ENCODE results near the gene SLC44A2.

Gene SLC44A2

DNA sequence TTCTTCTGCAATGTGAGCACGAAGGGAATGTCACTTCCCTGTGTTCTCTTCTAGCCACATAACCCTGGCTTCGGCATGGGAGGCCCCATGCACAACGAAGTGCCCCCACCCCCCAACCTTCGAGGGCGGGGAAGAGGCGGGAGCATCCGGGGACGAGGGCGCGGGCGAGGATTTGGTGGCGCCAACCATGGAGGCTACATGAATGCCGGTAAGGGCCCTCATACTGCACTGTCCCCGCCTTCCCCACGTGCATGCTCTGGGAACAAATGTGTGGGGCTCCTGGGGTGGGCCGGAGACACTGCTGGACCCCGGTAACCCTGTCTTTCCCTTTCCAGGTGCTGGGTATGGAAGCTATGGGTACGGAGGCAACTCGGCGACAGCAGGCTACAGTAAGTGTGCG is 58.2 kb downstream of the SLC44A2 start:
- DNase-seq (ENCODE audit: low spot score), result no peak
- TF ChIP-seq, protein P1, sequence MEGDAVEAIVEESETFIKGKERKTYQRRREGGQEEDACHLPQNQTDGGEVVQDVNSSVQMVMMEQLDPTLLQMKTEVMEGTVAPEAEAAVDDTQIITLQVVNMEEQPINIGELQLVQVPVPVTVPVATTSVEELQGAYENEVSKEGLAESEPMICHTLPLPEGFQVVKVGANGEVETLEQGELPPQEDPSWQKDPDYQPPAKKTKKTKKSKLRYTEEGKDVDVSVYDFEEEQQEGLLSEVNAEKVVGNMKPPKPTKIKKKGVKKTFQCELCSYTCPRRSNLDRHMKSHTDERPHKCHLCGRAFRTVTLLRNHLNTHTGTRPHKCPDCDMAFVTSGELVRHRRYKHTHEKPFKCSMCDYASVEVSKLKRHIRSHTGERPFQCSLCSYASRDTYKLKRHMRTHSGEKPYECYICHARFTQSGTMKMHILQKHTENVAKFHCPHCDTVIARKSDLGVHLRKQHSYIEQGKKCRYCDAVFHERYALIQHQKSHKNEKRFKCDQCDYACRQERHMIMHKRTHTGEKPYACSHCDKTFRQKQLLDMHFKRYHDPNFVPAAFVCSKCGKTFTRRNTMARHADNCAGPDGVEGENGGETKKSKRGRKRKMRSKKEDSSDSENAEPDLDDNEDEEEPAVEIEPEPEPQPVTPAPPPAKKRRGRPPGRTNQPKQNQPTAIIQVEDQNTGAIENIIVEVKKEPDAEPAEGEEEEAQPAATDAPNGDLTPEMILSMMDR (IDR thresholded peaks at IDR 0.05; ENCODE audit: extremely low read depth, insufficient read depth, missing control alignments), result no peak
- in situ Hi-C loops (cut with MboI; ENCODE audit: low pct_unique_long_range_greater_than_20kb, low sequenced_read_pairs, unreplicated experiment), result no loop called here

DNA sequence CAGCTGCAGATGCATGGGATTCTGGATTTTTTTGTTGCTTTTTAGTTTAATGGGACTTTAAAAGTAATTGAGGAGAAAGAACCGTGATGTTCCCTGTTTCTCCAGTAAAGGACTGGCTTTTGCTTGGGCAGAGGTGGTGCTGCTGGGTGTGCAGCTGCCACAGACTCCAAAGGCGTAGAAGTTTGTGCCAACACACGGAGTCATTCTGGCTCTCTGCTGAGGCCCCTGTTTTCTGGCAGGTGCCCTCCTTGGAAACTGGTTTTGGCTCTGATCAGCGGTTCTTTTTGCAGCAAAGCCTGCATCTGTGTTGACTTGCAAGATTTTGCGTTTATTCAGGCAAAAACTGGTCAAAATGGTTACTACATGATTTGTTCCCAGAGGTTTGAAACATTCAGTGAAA is 59.9 kb downstream of the SLC44A2 start:
- in situ Hi-C loops (cut with MboI; ENCODE audit: low pct_unique_long_range_greater_than_20kb, low sequenced_read_pairs, unreplicated experiment), result no loop called here
- TF ChIP-seq, protein P1 (IDR thresholded peaks at IDR 0.05; ENCODE audit: extremely low read depth, insufficient read depth, missing control alignments), result no peak
- DNase-seq (ENCODE audit: low spot score), result no peak

DNA sequence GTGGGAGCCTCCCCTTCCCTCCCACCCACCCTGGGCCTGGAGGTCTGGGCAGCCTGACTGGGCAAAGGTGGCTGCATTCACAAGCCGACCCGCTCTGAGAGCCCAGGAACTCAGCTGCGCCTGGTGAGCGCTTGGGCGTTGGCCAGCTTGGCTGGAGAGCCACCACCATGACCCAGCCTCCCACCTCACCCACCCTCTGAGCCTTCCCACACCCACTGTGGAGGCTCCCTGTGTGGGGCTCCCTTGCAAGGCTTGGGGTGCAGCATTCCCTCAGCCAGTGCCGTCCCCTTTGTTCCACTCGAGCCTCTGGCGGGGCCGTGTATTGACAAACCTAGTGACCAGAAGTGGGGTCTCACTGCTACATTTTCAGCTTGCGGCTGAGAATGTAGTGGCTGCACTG is 60.8 kb downstream of the SLC44A2 start:
- in situ Hi-C loops (cut with MboI; ENCODE audit: low pct_unique_long_range_greater_than_20kb, low sequenced_read_pairs, unreplicated experiment), result no loop called here
- no peak for DNase-seq (ENCODE audit: low spot score)
- TF ChIP-seq, protein P1 (IDR thresholded peaks at IDR 0.05; ENCODE audit: extremely low read depth, insufficient read depth, missing control alignments), result no peak

DNA sequence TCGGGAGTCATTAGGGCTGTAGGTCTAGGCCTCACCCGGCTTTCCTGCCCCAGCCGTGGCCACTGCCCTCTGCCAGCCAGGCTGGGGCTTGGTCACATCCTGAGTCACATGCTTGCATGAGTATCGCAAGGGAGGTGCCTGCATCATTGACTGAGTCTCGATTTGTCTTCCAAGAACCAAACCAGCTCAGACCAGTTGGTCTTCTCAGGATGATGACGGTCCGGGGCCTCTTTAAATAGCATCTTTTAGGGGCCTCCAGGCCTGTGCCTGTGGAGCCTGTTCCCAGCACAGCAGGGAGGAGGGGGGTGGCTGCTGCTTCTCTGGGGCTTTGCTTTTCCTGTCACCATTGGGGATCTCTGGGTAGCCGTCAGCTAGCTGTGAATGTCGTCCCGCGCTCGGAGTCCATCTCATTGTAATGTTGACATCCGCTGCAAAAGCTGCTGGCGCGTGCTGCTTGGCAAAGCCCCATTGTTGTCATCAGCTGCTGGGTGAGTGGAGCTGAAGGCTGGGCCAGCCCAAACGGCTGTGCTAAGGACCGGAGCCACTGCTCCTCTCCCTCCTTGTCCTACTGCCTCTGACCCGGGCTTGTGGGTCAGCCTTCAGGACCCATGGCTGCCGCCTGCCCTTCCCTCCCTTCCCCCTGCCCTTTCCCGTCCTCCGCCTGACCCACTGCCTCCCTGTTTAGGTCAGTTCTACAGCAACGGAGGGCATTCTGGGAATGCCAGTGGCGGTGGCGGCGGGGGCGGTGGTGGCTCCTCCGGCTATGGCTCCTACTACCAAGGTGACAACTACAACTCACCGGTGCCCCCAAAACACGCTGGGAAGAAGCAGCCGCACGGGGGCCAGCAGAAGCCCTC is 61.5 kb downstream of the SLC44A2 start:
- in situ Hi-C loops (cut with MboI; ENCODE audit: low pct_unique_long_range_greater_than_20kb, low sequenced_read_pairs, unreplicated experiment), result no loop called here
- DNase-seq (ENCODE audit: low spot score), result no peak
- TF ChIP-seq, protein P1 (IDR thresholded peaks at IDR 0.05; ENCODE audit: extremely low read depth, insufficient read depth, missing control alignments), result no peak

DNA sequence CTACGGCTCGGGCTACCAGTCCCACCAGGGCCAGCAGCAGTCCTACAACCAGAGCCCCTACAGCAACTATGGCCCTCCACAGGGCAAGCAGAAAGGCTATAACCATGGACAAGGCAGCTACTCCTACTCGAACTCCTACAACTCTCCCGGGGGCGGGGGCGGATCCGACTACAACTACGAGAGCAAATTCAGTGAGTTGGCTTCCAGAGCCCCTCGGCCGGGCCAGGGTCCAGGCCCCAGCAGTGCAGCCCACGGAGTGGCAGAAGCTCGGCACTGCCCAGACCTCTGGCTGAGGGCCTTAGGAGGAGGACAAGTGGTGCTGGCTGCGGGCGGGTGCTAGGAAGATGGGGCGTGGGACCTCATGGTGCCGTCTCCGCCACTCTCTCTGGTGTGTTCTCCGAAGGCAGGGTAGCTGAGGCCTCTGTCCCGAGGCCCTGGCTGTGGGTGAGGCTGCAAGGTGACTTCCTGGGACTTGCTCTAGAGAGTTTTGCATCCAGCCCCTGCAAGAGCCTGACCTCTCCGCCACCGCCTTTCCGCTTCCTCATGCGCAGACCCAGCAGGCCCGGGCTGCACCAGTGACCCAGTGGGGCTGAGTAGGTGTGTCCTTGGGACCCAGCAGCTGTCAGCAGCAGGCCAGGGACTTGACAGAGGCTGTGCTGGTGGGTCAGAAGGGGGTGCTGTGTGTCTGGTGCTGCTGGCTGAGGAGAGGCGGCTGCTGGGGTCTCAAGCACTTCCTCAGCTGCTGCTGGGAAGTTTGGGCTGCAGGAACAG is 62.4 kb downstream of the SLC44A2 start:
- TF ChIP-seq, protein P1 (IDR thresholded peaks at IDR 0.05; ENCODE audit: extremely low read depth, insufficient read depth, missing control alignments), result no peak
- no peak for DNase-seq (ENCODE audit: low spot score)
- in situ Hi-C loops (cut with MboI; ENCODE audit: low pct_unique_long_range_greater_than_20kb, low sequenced_read_pairs, unreplicated experiment), result no loop called here

DNA sequence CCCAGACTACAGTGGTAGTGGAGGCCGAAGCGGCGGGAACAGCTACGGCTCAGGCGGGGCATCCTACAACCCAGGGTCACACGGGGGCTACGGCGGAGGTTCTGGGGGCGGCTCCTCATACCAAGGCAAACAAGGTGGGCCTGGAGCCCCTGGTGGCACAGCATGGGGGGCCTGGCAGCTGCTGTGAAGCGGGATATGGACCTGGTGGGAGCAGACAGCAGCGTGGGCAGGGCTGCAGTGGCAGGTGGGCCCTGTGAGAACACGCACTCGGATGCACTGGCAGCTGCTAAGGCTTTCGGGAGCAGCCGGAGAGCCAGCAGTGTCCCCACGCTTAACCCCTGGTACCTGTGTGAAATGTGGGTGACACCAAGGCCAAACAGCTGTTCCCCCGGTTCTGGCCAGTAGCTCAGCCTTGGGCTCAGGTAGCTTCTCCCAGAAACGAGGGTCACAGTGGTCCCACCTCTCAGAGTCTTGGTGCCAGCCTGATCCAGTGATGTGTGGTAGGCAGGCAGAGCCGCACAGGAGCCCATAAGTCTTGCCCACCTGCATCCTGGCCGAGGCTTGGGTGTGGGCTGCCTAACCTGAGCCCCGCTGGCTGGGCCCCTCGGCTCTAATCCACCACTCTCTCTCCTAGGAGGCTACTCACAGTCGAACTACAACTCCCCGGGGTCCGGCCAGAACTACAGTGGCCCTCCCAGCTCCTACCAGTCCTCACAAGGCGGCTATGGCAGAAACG is 63.4 kb downstream of the SLC44A2 start:
- in situ Hi-C loops (cut with MboI; ENCODE audit: low pct_unique_long_range_greater_than_20kb, low sequenced_read_pairs, unreplicated experiment), result no loop called here
- no peak for DNase-seq (ENCODE audit: low spot score)
- TF ChIP-seq, protein P1 (IDR thresholded peaks at IDR 0.05; ENCODE audit: extremely low read depth, insufficient read depth, missing control alignments), result no peak
